ENCODE data around the gene PSG4.
"Not testable (repeated sequence)": the region's sequence is repeated elsewhere in the genome, so short reads cannot be mapped to it uniquely, and the experiment has no call there.

Gene PSG4

GRCh38 chr19:43162261-43162660 lies 43.2 kb downstream of the PSG4 start:
- H3K27ac ChIP-seq; H3K4me3 ChIP-seq; DNase-seq (ENCODE audit: low spot score): not testable (repeated sequence)

- Histone ChIP-seq H3K27ac (no peak overlapping the region), H3K4me3 (no peak overlapping the region)
- TF ChIP-seq CTCF (IDR thresholded peaks at IDR 0.05), result no peak
- DNase-seq (ENCODE audit: low spot score), result no peak
Observed at GRCh38 chr19:43152214-43152613, 53.2 kb downstream of the PSG4 start.

GRCh38 chr19:43149788-43150187 lies 55.6 kb downstream of the PSG4 start:
- not testable (repeated sequence) for DNase-seq (ENCODE audit: low spot score); H3K27ac ChIP-seq; H3K4me3 ChIP-seq

GRCh38 chr19:43148233-43148632 lies 57.2 kb downstream of the PSG4 start:
- no peak for TF ChIP-seq CTCF (IDR thresholded peaks at IDR 0.05)
- H3K4me3 ChIP-seq, result no peak overlapping the region
- no peak overlapping the region for H3K27ac ChIP-seq
- DNase-seq (ENCODE audit: low spot score), result no peak
